Tibial nerve (tissue), 4 donors: ENCODE data around the gene IRF2BPL.

Experiments used
- EP300 ChIP-seq, 2 donors: sonication (generic); formaldehyde crosslinking; IDR thresholded peaks; one replicate each; pipeline ENCODE4 v1.6.1; 2017; ENCODE audit warnings: antibody characterized with exemption in 2 of 2, mild to moderate bottlenecking in 1 of 2
- POLR2A ChIP-seq, 2 donors: fragments of 450-650 bp; IDR thresholded peaks; one replicate each; pipeline ENCODE4 v1.6.1; 2017; ENCODE audit warnings: antibody characterized with exemption in 2 of 2, mild to moderate bottlenecking in 2 of 2, moderate library complexity in 2 of 2
- TF ChIP-seq, protein P1 (sequence below), 5 experiments: fragments of 200-600 bp in 3 of 5; fragments of 450-650 bp in 2 of 5; sonication (generic) in 3 of 5; IDR thresholded peaks; one replicate each; pipeline ENCODE4 v1.5.1; 2016 to 2019; ENCODE audit warnings: antibody characterized with exemption in 5 of 5, mild to moderate bottlenecking in 3 of 5, moderate library complexity in 2 of 5

DNA sequence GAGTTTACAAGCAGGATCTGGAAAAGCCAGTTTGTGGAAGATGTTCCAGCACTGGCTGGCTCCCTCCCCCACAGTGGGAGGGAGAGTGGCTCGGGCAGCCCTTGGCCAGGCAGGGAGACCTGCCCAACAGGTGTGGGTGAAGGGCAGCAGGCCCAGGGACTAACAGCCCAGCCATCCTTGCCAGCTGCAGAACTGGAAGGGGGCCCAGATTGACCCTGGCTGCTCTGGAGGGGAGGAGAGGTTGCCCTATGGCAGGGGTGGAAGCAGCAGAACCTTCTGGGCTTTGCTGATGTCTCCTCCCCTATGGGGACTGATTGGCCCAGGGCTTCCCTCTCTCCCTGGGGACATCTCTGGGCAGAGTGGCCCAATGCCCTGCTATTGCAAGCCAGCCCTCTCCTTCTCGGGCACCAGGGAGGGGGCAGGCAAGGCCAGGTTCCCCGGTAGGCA is 20.5 kb downstream of the IRF2BPL start:
- TF ChIP-seq POLR2A (IDR thresholded peaks at IDR 0.05) = no peak
- TF ChIP-seq, protein P1, sequence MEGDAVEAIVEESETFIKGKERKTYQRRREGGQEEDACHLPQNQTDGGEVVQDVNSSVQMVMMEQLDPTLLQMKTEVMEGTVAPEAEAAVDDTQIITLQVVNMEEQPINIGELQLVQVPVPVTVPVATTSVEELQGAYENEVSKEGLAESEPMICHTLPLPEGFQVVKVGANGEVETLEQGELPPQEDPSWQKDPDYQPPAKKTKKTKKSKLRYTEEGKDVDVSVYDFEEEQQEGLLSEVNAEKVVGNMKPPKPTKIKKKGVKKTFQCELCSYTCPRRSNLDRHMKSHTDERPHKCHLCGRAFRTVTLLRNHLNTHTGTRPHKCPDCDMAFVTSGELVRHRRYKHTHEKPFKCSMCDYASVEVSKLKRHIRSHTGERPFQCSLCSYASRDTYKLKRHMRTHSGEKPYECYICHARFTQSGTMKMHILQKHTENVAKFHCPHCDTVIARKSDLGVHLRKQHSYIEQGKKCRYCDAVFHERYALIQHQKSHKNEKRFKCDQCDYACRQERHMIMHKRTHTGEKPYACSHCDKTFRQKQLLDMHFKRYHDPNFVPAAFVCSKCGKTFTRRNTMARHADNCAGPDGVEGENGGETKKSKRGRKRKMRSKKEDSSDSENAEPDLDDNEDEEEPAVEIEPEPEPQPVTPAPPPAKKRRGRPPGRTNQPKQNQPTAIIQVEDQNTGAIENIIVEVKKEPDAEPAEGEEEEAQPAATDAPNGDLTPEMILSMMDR (IDR thresholded peaks at IDR 0.05) = no peak
- no peak for TF ChIP-seq EP300 (IDR thresholded peaks at IDR 0.05)
